Measurements from ENCODE around the gene ETFB.
"Not testable (repeated sequence)": the region's sequence is repeated elsewhere in the genome, so short reads cannot be mapped to it uniquely, and the experiment has no call there.

ETFB gene

GRCh38 chr19:51365965-51366388 lies at the start of gene ETFB:
Gene ETFB (minus strand): TSS chr19:51366388. CDS start chr19:51366326, 62 bp downstream.
- no peak for DNase-seq

DNA sequence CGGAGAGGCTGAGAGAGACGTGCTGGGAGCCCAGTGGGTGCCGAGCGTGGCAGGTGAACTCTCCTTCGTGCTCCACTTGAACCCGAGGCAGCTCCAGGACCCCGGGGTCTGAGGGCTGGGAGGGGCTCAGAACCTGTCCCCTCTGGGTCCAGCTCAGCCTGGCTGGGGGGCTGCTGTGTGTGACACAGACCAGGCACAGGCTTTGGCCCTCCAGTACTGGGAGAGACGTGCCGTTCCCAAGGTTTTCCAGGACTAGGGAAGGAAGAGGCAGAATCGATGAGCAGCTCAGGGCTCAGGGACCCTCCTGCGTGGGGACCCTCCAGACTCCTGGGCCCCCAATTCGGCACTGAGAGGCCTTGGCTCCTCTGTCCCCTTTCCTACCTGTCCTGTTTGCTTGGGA lies 49.0 kb upstream of the ETFB start:
- no peak for DNase-seq

DNA sequence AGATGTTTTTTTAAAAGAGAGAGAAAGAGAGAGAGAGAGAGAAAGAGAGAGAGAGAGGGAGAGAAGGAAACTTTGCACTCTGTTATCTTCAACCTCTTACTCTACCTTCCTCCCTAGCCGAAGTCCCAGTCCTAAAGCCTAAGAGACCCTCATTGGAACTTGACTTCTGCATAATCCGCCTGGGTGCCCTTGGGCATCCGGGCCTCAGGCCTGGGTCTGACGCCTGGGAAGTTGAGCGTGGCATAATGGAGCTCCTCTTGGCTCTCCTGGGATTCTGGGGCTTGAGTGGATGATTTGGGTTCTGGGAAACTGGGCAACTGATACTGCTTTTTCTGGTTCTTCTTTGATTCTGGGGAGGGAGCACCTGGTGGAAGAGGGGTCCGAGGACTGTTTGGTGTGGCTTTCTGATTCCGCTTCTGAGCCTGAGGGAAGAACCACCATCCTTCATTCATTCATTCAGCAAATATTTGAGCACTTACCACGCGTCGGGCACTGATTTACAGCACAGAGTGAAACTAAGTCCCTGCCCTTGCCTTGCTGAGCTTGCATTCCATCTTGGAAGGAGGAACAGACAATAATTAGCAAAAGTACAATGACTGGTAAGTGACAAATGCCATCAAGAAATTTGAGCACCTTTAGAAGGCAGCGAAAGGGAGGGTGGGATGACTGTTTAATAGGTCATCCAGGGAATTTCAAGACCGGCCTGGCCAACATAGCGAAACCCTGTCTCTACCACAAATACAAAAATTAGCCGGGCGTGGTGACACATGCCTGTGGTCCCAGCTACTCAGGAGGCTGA lies 45.0 kb upstream of the ETFB start:
- no peak for DNase-seq

GRCh38 chr19:51407511-51408131 lies 41.4 kb upstream of the ETFB start:
- DNase-seq = peak; percentile 33 to 60

GRCh38 chr19:51402117-51402516 lies 35.9 kb upstream of the ETFB start:
- DNase-seq = no peak

- not testable (repeated sequence) for DNase-seq
Measured at GRCh38 chr19:51399936-51400335, 33.7 kb upstream of the ETFB start.

- no peak for DNase-seq
Measured at GRCh38 chr19:51399231-51399630, 33.0 kb upstream of the ETFB start.

- peak in 1 of 2 donors; percentile 53 for DNase-seq
Measured at GRCh38 chr19:51398096-51398704, 32.0 kb upstream of the ETFB start.

DNA sequence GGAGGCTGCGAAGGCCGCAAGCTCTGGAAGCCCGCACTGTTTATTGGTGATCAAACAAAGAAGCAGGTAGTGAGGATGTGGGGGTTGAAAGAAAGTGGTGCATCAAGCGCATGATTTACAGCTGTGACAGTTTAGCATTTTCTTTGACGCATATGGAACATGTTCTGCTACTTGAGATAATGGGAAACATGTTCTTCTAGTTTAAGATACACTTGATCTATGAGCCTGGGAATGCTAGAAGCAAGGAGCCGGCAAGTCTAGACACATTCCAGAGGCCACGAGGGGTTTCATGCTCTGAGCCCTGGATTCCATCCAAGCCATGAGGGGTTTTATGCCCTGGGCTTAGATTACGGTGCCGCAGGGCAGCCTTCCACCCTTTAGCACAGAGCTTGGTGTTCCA lies 31.3 kb upstream of the ETFB start:
- DNase-seq = not testable (repeated sequence)

- DNase-seq = no peak
Measured at GRCh38 chr19:51396175-51396574, 30.0 kb upstream of the ETFB start.

- DNase-seq = peak; percentile 94 to 96
Measured at GRCh38 chr19:51394050-51394836, 28.1 kb upstream of the ETFB start.

GRCh38 chr19:51392701-51393100 lies 26.5 kb upstream of the ETFB start:
- DNase-seq = no peak

DNA sequence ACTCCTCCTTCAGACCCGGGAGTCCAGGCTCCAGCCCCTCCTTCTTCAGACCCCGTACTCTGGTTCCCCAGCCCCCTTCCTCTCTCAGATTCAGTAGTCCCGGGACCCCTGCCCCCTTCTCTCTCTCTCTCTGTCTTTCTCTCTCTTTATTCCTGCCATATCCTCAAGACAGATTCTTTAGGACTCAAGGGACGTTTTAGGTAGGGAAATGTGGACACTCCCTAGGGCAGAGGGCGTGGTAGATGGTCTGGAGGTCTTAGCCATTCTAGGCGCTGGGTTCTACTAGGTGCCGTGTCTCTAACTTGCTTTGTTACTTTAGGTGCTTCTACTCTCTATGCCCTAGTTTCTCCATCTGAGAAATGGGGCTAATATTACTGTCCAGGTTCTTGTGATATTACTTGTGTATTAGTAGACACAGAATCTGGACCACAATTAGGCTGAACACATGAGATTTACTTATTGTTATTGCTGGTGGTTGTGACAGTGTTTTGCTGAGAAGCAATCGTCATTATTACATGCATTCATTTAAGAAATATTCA lies 25.0 kb upstream of the ETFB start:
- DNase-seq = no peak

GRCh38 chr19:51389143-51389542 lies 23.0 kb upstream of the ETFB start:
- DNase-seq = no peak

DNA sequence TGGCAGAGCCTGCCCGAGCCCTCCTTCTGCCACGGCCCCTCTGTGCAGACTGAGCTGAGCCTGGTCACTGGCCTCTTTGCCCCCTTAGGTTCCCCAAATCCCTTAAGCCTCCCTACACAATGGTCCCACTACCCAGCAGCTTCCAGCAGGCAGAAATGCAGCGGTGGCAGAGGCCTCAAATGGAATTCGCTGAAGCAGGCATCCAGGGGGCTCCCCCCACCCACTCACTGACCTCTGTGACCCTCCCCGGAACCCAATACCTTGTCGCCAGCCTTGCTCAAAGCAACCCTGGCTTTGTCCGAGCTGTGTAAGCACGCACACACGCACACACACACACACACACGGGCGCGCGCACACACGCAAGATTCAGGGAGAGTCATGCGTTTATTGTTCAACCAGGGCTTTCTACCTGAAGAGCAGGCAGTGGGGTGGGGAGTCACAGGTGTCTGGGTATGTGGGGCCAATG lies 21.8 kb upstream of the ETFB start, which contains the start of gene LIM2:
Gene LIM2, minus strand, starts transcription at position 51 of the 466 bp plus-strand sequence. CDS start 531 bp downstream, outside the sequence.
- DNase-seq = no peak

DNA sequence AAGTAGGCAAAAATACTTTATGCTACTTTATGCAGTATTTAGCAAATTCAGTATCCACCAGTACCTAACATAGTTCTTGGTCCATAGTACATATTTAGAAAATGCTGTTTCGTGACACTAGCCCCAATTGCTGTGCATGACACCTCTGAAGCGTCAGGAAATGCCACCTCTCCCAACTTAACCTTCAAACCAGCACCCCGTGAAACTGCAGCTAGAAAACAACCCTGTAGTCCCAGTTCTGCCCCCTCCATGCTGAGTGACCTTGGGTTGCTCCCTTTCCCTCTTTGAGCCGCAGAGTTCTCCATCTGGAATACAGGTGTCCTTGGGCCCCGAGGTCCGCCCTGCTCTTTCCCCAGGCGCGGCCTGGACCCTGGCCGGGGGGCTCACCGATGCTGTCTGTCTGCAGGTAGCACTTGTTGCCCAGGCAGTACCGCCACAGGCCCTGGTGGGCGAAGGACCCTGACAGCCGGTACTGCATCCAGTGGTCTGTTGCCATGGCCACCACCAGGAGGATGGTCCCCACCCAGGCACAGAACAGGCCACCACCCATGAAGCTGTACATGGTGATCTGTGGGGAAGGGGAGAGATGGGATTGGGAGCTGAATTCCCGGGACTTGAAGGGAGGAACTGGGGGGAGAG lies 20.8 kb upstream of the ETFB start:
- DNase-seq = peak in 1 of 2 donors; percentile 36

DNA sequence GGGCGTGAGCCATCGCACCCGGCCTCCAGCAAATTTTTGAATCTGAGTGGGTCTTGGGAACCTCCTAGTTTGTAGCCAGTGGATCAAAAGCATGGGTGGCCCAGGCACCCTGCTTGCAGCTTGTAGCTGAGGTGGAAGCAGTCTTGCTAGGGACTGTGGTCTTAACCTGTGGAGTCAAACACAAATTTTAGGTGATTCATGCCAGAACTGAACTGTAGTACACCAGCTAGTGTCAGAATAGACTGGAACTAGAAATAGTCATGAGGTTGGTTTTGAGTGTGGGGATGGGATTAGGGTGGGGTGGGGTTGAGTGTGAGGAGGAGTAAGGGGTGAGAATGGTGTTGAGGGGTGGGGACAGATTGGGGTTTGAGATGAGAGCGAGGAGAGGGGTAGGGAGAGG lies 15.8 kb upstream of the ETFB start:
- no peak for DNase-seq

DNA sequence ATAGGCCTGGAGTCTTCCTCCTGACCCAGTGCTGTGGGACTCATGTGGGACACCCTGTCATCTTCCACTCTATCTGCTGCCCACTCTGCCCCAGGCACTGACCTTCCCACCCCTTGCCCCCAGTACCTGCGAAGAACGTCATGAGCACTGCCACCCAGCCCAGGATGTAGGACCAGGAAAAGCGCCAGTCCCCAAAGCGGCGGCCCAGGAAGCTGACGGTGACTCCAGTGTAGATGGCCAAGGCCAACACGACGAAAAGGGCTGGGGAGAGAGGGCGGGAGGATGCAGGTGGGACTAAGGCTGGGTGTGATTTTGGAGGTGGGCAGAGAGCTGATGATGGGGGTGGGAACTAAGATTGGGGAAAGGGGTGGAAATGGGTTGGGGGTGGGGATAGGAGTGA lies 14.2 kb upstream of the ETFB start:
- DNase-seq = no peak

DNA sequence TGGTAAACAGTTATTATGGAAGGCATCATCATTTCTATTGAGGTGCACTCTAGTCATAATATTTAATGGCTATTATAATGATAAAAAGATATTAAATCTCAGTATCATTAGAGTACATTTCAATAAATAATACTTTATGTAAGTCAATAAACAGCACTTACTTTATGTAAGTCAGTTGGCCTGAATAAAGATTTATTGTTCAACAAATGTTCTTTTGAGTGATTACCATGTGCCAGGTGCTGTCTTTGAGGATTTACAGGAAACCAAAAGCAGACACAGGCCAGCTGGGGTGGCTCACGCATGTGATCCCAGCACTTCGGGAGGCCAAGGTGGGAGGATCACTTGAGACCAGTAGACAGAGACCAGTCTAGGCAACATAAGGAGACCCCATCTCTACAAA lies 11.2 kb upstream of the ETFB start:
- DNase-seq = no peak

- peak in 1 of 2 donors; percentile 53 for DNase-seq
Measured at GRCh38 chr19:51375504-51376221, 9.5 kb upstream of the ETFB start.
